ENCODE measurements around the gene PRUNE2.
A peak's percentile ranks its signal among the peaks of the same experiment; 100 is the strongest.

The PRUNE2 gene

DNA sequence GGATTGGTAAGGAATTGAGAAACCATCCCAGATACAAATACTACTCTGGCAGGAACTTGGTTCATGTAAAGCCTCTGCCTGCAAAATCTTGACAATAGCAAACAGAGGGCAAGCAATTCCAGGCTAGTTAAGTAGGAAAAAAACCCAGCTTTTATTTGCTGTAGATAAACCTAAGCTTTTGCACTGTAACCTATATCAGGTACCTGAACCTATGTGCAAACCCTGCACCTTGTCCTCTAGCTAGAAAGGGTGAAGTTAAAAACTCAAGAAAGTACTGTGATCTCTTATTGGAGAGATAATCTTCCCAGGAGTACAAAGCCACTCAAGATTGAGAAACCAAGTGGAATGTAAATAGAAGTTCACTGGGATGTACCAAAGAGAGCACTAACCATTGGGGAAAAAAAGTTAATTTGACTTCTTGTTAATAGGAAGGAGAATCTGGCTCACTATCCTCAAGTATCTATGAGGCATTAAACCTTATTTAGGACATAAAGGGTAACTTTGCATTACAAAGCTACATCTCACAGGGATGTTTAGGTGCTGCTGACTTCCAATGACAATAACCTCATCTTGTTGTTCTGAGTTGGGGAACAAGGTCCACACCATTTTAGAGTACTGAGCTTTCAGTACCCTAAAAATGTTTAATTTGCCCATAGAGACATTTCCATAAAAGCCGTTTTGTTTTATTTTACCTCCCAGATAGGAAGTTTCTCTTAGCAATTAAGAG lies 215.5 kb downstream of the PRUNE2 start:
- H3K4me3 ChIP-seq (ENCODE audit: low read depth in 1 of 2, low read length in 1 of 2): no peak overlapping the region
- peaks cover 46 to 56% of the 10 kb centered on the region in 2 experiments for H3K4me1 ChIP-seq (ENCODE audit: control insufficient read depth in 1 of 2, insufficient read depth in 1 of 2, low read depth in 1 of 2, low read length in 1 of 2)
- H3K27ac ChIP-seq: no peak overlapping the region
- no peaks in the 10 kb centered on the region for H3K36me3 ChIP-seq
- no peaks in the 10 kb centered on the region for H3K9me3 ChIP-seq
- TF ChIP-seq, protein P1, sequence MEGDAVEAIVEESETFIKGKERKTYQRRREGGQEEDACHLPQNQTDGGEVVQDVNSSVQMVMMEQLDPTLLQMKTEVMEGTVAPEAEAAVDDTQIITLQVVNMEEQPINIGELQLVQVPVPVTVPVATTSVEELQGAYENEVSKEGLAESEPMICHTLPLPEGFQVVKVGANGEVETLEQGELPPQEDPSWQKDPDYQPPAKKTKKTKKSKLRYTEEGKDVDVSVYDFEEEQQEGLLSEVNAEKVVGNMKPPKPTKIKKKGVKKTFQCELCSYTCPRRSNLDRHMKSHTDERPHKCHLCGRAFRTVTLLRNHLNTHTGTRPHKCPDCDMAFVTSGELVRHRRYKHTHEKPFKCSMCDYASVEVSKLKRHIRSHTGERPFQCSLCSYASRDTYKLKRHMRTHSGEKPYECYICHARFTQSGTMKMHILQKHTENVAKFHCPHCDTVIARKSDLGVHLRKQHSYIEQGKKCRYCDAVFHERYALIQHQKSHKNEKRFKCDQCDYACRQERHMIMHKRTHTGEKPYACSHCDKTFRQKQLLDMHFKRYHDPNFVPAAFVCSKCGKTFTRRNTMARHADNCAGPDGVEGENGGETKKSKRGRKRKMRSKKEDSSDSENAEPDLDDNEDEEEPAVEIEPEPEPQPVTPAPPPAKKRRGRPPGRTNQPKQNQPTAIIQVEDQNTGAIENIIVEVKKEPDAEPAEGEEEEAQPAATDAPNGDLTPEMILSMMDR (IDR thresholded peaks at IDR 0.05): no peak
- H3K27me3 ChIP-seq: no peaks in the 10 kb centered on the region

DNA sequence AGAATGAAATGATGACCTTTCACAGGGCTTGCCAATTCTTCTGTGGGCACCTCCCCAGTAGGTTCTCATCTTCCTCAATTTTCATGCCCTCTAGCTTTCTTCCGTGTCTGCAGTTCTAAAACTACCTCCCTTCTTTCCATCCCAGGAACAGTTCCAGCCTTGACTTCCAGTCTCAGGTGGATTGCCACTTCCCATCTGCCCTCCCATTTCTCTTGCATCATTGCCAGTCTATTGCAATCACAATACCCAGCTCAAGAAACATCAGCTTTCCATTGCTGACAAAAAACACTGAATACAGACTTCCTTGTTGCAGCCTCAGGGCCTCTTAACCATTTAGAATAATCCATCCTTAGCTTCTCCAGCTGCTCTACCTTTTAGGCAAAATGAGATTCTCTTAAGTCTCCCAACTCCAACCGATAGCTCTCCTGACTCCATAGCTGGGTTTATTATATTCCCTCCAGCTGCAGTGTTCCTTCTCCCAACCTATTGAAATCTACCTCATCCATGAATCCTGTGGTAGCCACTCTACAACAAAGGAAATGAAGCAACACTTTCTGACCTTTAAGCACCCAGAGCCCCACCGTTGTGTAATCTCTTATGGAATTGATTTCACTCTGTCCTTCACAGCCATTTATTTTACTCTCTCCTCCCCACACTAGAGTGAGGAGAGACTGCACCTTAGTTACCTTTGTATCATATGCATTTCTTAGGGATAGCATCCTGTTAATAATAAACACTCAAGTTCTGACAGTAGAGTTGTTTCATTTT lies 217.3 kb downstream of the PRUNE2 start:
- H3K27ac ChIP-seq: peak overlapping the region; percentile 59
- no peaks in the 10 kb centered on the region for H3K27me3 ChIP-seq
- peaks cover 37 to 47% of the 10 kb centered on the region in 2 experiments for H3K4me1 ChIP-seq (ENCODE audit: control insufficient read depth in 1 of 2, insufficient read depth in 1 of 2, low read depth in 1 of 2, low read length in 1 of 2)
- no peaks in the 10 kb centered on the region for H3K36me3 ChIP-seq
- TF ChIP-seq, protein P1 (IDR thresholded peaks at IDR 0.05): no peak
- no peak overlapping the region for H3K4me3 ChIP-seq (ENCODE audit: low read depth in 1 of 2, low read length in 1 of 2)
- H3K9me3 ChIP-seq: no peaks in the 10 kb centered on the region

DNA sequence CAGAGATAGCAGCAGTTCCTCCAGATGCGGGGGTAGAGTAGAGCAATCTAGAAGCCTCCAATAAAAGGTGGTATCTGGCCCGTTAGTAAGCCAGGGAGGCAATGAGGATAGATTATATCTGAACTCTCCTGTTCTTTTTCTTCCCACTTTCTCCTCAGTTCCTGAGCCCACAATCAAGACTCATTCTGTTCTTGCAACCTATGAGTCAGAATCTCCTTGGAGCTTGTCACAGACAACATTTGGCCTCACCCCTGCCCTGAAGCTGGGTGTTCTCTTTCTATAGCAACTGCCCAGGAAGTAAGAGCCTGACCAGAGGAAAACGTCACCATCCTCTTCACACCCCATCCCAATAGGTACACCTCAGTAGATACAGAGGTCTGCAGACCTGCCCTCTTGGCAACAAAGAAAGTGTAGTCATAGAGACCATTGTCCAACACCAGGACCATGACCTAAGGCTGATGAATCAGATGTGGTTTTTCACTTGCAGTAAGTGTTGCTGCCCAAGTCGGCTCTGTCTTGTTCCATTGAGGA lies 218.0 kb downstream of the PRUNE2 start:
- Histone ChIP-seq H3K27ac (peak overlapping the region; percentile 59), H3K4me1 (ENCODE audit: control insufficient read depth in 1 of 2, insufficient read depth in 1 of 2, low read depth in 1 of 2, low read length in 1 of 2) (peaks cover 34 to 44% of the 10 kb centered on the region in 2 experiments), H3K9me3 (no peaks in the 10 kb centered on the region), H3K4me3 (ENCODE audit: low read depth in 1 of 2, low read length in 1 of 2) (no peak overlapping the region), H3K27me3 (no peaks in the 10 kb centered on the region), H3K36me3 (no peaks in the 10 kb centered on the region)
- TF ChIP-seq, protein P1 (IDR thresholded peaks at IDR 0.05): no peak

DNA sequence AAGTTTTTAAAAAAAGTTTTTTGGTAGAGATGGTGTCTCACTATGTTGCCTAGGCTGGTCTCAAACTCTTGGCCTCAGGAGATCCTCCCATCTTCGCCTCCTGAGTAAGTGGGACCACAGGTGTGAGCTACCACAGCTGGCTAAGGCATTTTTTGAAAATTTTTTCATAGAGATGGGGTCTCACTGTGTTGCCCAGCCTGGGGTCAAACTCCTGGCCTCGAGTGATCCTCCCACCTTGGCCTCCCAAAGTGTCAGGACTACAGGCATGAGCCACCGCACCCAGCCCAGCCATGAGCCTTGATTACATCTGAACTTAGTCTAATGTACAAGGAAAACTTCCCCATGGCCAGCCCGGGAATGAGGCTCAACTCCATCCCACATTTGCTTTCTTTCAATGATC lies 219.2 kb downstream of the PRUNE2 start:
- Histone ChIP-seq H3K9me3 (no peaks in the 10 kb centered on the region), H3K4me3 (ENCODE audit: low read depth in 1 of 2, low read length in 1 of 2) (no peak overlapping the region), H3K27me3 (no peaks in the 10 kb centered on the region), H3K4me1 (ENCODE audit: control insufficient read depth in 1 of 2, insufficient read depth in 1 of 2, low read depth in 1 of 2, low read length in 1 of 2) (peaks cover 30 to 33% of the 10 kb centered on the region in 2 experiments), H3K27ac (no peak overlapping the region), H3K36me3 (no peaks in the 10 kb centered on the region)
- TF ChIP-seq, protein P1 (IDR thresholded peaks at IDR 0.05): no peak

DNA sequence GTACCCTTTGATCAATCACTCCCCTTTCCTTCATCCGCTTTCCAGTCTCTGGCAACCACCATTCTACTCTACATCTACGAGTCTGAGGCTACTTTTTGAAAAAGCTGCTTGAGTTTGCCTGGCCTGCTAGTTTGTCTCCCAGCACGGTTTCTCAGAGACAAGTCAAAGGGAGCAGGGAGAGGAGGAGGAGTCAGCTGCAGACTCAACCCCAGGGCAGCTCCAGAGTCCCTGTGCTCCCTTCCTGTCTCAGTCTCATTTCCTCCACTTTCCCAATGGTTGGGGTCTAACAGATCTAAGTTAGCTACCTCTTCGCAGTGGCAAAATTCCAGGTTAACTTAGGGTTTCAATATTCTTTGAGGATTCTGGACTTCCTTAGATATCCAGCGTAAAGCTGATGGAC lies 221.7 kb downstream of the PRUNE2 start:
- no peaks in the 10 kb centered on the region for H3K9me3 ChIP-seq
- no peak overlapping the region for H3K27ac ChIP-seq
- TF ChIP-seq, protein P1 (IDR thresholded peaks at IDR 0.05): no peak
- no peak overlapping the region for H3K4me3 ChIP-seq (ENCODE audit: low read depth in 1 of 2, low read length in 1 of 2)
- peaks cover 15 to 16% of the 10 kb centered on the region in 2 experiments for H3K4me1 ChIP-seq (ENCODE audit: control insufficient read depth in 1 of 2, insufficient read depth in 1 of 2, low read depth in 1 of 2, low read length in 1 of 2)
- H3K36me3 ChIP-seq: no peaks in the 10 kb centered on the region
- no peaks in the 10 kb centered on the region for H3K27me3 ChIP-seq
